Activated B cell treated with CpG ODN at 0.5 μM for 24 hours (primary cell): ENCODE measurements around the gene NGEF. TPM values are rescaled to one million over a fixed set of nuclear protein-coding genes. Genes with fewer than 3 reads are reported as not detected.
A peak's percentile ranks its signal among the peaks of the same experiment; 100 is the strongest.

Experiments used
- ATAC-seq: fragments of 200-7000 bp; cut with Tn5 transposase; one replicate; pipeline ENCODE4 v1.10.0; 2021; ENCODE audit warnings: low read depth, mild to moderate bottlenecking, moderate library complexity
- CTCF ChIA-PET: fragments of 350-600 bp; sonication (Branson Sonifier 250); formaldehyde crosslinking; loops from one replicate; lab custom pipeline; 2021; ENCODE audit warnings: antibody characterized with exemption; lab: Charles Lee
- POLR2A ChIA-PET: fragments of 350-600 bp; sonication (Branson Sonifier 250); formaldehyde crosslinking; loops from one replicate; lab custom pipeline; 2021; ENCODE audit warnings: antibody characterized with exemption; lab: Charles Lee
- DNase-seq: peaks from one replicate; pipeline ENCODE4 v3.0.0; 2022
- H3K27ac Mint-ChIP-seq: one replicate; pipeline ENCODE4 v1.8.0; 2020; ENCODE audit warnings: mixed read lengths
- H3K27me3 Mint-ChIP-seq: one replicate; pipeline ENCODE4 v1.8.0; 2021; ENCODE audit warnings: mixed read lengths
- H3K36me3 Mint-ChIP-seq: one replicate; pipeline ENCODE4 v1.8.0; 2021; ENCODE audit warnings: low read depth, mixed read lengths
- H3K4me1 Mint-ChIP-seq: one replicate; pipeline ENCODE4 v1.8.0; 2021; ENCODE audit warnings: mixed read lengths
- H3K4me3 Mint-ChIP-seq: one replicate; pipeline ENCODE4 v1.8.0; 2020; ENCODE audit warnings: mild to moderate bottlenecking, mixed read lengths
- H3K9me3 Mint-ChIP-seq: one replicate; pipeline ENCODE4 v1.8.0; 2020; ENCODE audit warnings: mixed read lengths
- CTCF ChIP-seq: fragments of 200-600 bp; IDR thresholded peaks from one replicate; pipeline ENCODE4 v1.8.0; 2022; ENCODE audit warnings: antibody characterized with exemption, mild to moderate bottlenecking
- intact Hi-C: fragments of 100-400 bp; cut with micrococcal nuclease; formaldehyde crosslinking; loops from one replicate; pipeline ENCODE4 v1.15.1; 2024
- total RNA-seq: library from RNA; stranded (reverse); gene quantifications from 2 replicates; pipeline ENCODE4 v1.2.3, GENCODE V29; 2022

NGEF gene
- not detected in 2 replicates for total RNA-seq

- no peaks in the 10 kb centered on the region for H3K36me3 Mint-ChIP-seq
- ChIA-PET POLR2A (interaction anchor here (0.6 kb wide), 1 partner anchor 32 kb away, joined by 4 read pairs; no protein-coding TSS in a partner anchor), CTCF (no interaction called here)
- no peaks in the 10 kb centered on the region for H3K9me3 Mint-ChIP-seq
- peaks cover 3% of the 10 kb centered on the region for H3K27me3 Mint-ChIP-seq
- H3K4me1 Mint-ChIP-seq: peaks cover 6% of the 10 kb centered on the region
- no peak within 1 kb of the TSS for H3K4me3 Mint-ChIP-seq
- no peak for ATAC-seq
- intact Hi-C loops: no loop called here
- TF ChIP-seq CTCF: no peak
- no peak for DNase-seq
- H3K27ac Mint-ChIP-seq: no peak within 1 kb of the TSS
Measured at GRCh38 chr2:233013027-233013461, at the start of gene NGEF. NGEF (minus strand) TSS chr2:233013256; CDS start chr2:232974890, 38,366 bp downstream.

- ATAC-seq (no peak), DNase-seq (peak; percentile 15)
- Mint-ChIP-seq H3K4me1 (peaks cover 71% of the 10 kb centered on the region), H3K27ac (peak overlapping the region; percentile 87), H3K27me3 (no peaks in the 10 kb centered on the region), H3K36me3 (peaks cover 59% of the 10 kb centered on the region), H3K4me3 (peak overlapping the region; percentile 96), H3K9me3 (no peaks in the 10 kb centered on the region)
- intact Hi-C loops: loop anchor here (5.0 to 10.0 kb wide), 3 partner anchors 295 to 355 kb away; no protein-coding TSS in a partner anchor
- ChIA-PET POLR2A (interaction anchor here (0.7 to 7.6 kb wide), 7 partner anchors 9 to 277 kb away, joined by 3 to 308 read pairs (median 87); no protein-coding TSS in a partner anchor), CTCF (interaction anchor here (3.0 kb wide), 1 partner anchor 38 kb away, joined by 22 read pairs; no protein-coding TSS in a partner anchor)
- TF ChIP-seq CTCF: no peak
Measured at GRCh38 chr2:233062451-233062850, 49.4 kb upstream of the NGEF start.

GRCh38 chr2:233061591-233062450, 48.8 kb upstream of the NGEF start:
- CTCF ChIA-PET: interaction anchor here (1.0 to 3.6 kb wide), 10 partner anchors 9 to 190 kb away, joined by 3 to 24 read pairs (median 6); partner anchors contain the start of gene ATG16L1
- Mint-ChIP-seq H3K4me1 (peaks cover 64% of the 10 kb centered on the region), H3K9me3 (no peaks in the 10 kb centered on the region), H3K27me3 (no peaks in the 10 kb centered on the region), H3K4me3 (peak overlapping the region; percentile 96), H3K27ac (peak overlapping the region; percentile 87), H3K36me3 (peaks cover 52% of the 10 kb centered on the region)
- intact Hi-C loops: loop anchor here (1.0 to 10.0 kb wide), 8 partner anchors 8 to 355 kb away; no protein-coding TSS in a partner anchor
- no peak for TF ChIP-seq CTCF
- ATAC-seq (peak; percentile 38), DNase-seq (peak; percentile 43)
- POLR2A ChIA-PET: interaction anchor here (0.6 to 7.6 kb wide), 21 partner anchors 9 to 511 kb away, joined by 3 to 308 read pairs (median 4); partner anchors contain the start of genes ATG16L1, EIF4E2, GIGYF2 and TIGD1

- ATAC-seq: peak; percentile 39
- H3K27ac Mint-ChIP-seq: peak overlapping the region; percentile 87
- DNase-seq: peak; percentile 56
- no peak for TF ChIP-seq CTCF
- peaks cover 57% of the 10 kb centered on the region for H3K4me1 Mint-ChIP-seq
- CTCF ChIA-PET: interaction anchor here (0.6 to 3.6 kb wide), 16 partner anchors 9 to 190 kb away, joined by 3 to 24 read pairs (median 4); partner anchors contain the start of gene ATG16L1
- H3K27me3 Mint-ChIP-seq: no peaks in the 10 kb centered on the region
- intact Hi-C loops: loop anchor here (1.0 to 10.0 kb wide), 10 partner anchors 9 to 356 kb away; partner anchors contain the start of gene ATG16L1
- peaks cover 45% of the 10 kb centered on the region for H3K36me3 Mint-ChIP-seq
- POLR2A ChIA-PET: interaction anchor here (0.6 to 7.6 kb wide), 29 partner anchors 10 to 1386 kb away, joined by 3 to 308 read pairs (median 4); partner anchors contain the start of genes ATG16L1, DGKD, EIF4E2 and GIGYF2
- H3K4me3 Mint-ChIP-seq: peak overlapping the region; percentile 96
- H3K9me3 Mint-ChIP-seq: no peaks in the 10 kb centered on the region
Measured at GRCh38 chr2:233060980-233061590, 48.0 kb upstream of the NGEF start.
